ENCODE results near the gene NFIB.

DNA sequence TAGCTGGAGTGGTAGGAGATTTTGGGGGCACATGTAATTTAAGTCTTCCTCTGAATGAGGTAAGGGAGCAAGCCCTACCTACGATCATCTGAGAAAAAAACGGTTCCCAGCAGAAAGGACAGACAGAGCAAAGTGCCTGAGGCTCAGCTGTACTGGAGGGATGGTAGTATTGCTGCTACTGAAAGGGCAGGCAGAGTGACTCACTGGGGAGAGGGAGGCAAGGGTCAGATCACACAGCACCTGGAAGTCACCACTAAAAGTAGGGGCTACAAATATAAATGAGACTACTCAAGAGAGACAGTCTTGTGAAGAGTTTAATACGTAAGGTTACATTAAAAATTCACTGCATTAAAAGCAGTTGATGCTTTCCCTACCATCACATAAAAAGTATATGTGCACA is 75.9 kb downstream of the NFIB start:
- TF ChIP-seq ZNF354B (CRISPR knock-in tag; IDR thresholded peaks at IDR 0.05) = no peak
- TF ChIP-seq, protein P1, sequence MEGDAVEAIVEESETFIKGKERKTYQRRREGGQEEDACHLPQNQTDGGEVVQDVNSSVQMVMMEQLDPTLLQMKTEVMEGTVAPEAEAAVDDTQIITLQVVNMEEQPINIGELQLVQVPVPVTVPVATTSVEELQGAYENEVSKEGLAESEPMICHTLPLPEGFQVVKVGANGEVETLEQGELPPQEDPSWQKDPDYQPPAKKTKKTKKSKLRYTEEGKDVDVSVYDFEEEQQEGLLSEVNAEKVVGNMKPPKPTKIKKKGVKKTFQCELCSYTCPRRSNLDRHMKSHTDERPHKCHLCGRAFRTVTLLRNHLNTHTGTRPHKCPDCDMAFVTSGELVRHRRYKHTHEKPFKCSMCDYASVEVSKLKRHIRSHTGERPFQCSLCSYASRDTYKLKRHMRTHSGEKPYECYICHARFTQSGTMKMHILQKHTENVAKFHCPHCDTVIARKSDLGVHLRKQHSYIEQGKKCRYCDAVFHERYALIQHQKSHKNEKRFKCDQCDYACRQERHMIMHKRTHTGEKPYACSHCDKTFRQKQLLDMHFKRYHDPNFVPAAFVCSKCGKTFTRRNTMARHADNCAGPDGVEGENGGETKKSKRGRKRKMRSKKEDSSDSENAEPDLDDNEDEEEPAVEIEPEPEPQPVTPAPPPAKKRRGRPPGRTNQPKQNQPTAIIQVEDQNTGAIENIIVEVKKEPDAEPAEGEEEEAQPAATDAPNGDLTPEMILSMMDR (CRISPR knock-in tag; IDR thresholded peaks at IDR 0.05) = no peak
- no peak for TF ChIP-seq IRF2 (CRISPR knock-in tag; IDR thresholded peaks at IDR 0.05)
- no peak for TF ChIP-seq PLRG1 (conservative IDR thresholded peaks at IDR 0.05)
- no peak for TF ChIP-seq FOXK2 (IDR thresholded peaks at IDR 0.05)
- TF ChIP-seq TCF7L2 (IDR thresholded peaks at IDR 0.05; ENCODE audit: low read depth, low read length) = no peak
- no peak for TF ChIP-seq HIVEP1 (CRISPR knock-in tag; IDR thresholded peaks at IDR 0.05)

Data from HepG2 (cell line).